Stimulated activated CD8-positive, alpha-beta memory T cell treated with anti-CD3 and anti-CD28 coated beads, Interleukin-12 subunit alpha, Interleukin-12 subunit beta, amount 100 ng/mL, for 24 hours (primary cell): ENCODE measurements around the gene DNASE1L2.
A peak's percentile ranks its signal among the peaks of the same experiment; 100 is the strongest.

Experiments
- DNase-seq: peaks from one replicate; pipeline ENCODE4 v3.0.0-alpha.2; 2020; ENCODE audit errors: extremely low read depth

The DNASE1L2 gene

GRCh38 chr16:2267913-2268666, 31.8 kb downstream of the DNASE1L2 start, which contains the start of gene RNPS1:
Gene RNPS1 (minus strand): TSS chr16:2268126. CDS start chr16:2264643, 3,483 bp downstream.
- peak; percentile 94 for DNase-seq

GRCh38 chr16:2270070-2270462, 33.8 kb downstream of the DNASE1L2 start:
- no peak for DNase-seq

- no peak for DNase-seq
Observed at GRCh38 chr16:2270588-2271470, 34.6 kb downstream of the DNASE1L2 start.

GRCh38 chr16:2271848-2272461, 35.7 kb downstream of the DNASE1L2 start:
- DNase-seq: no peak

- DNase-seq: no peak
Observed at GRCh38 chr16:2273484-2273883, 37.2 kb downstream of the DNASE1L2 start.

- DNase-seq: no peak
Observed at GRCh38 chr16:2273931-2274330, 37.7 kb downstream of the DNASE1L2 start.

- no peak for DNase-seq
Observed at GRCh38 chr16:2275476-2276367, 39.5 kb downstream of the DNASE1L2 start.

GRCh38 chr16:2276368-2277195, 40.3 kb downstream of the DNASE1L2 start:
- DNase-seq: no peak

GRCh38 chr16:2277466-2278271, 41.4 kb downstream of the DNASE1L2 start:
- DNase-seq: no peak

GRCh38 chr16:2278272-2278608, 42.0 kb downstream of the DNASE1L2 start:
- no peak for DNase-seq

- no peak for DNase-seq
Observed at GRCh38 chr16:2278956-2279800, 42.9 kb downstream of the DNASE1L2 start.

- no peak for DNase-seq
Observed at GRCh38 chr16:2280461-2280860, 44.2 kb downstream of the DNASE1L2 start.

GRCh38 chr16:2280981-2281542, 44.8 kb downstream of the DNASE1L2 start:
- DNase-seq: no peak

- no peak for DNase-seq
Observed at GRCh38 chr16:2282262-2282661, 46.0 kb downstream of the DNASE1L2 start.

GRCh38 chr16:2282866-2283555, 46.8 kb downstream of the DNASE1L2 start:
- no peak for DNase-seq

- DNase-seq: no peak
Observed at GRCh38 chr16:2284001-2284770, 47.9 kb downstream of the DNASE1L2 start.
